SKM-1 (cell line): ENCODE results near the gene PRSS36.
"Not testable (repeated sequence)": the region's sequence is repeated elsewhere in the genome, so short reads cannot be mapped to it uniquely, and the experiment has no call there.

Source experiments
- DNase-seq: peaks from one replicate; lab custom pipeline; 2025; ENCODE audit not compliant: unreplicated experiment; lab: John Stamatoyannopoulos, UW

The PRSS36 gene

DNA sequence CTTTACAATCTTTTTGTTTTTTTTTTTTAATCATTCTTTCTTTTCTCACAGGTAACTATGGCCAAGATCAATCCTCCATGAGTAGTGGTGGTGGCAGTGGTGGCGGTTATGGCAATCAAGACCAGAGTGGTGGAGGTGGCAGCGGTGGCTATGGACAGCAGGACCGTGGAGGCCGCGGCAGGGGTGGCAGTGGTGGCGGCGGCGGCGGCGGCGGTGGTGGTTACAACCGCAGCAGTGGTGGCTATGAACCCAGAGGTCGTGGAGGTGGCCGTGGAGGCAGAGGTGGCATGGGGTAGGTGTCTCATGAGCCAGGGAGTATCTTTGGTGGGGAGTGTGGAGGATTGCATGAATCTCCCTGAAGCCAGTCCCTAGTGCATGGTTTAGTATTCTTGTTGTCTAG is 35.0 kb upstream of the PRSS36 start:
- DNase-seq, result no peak

GRCh38 chr16:31183432-31184428 is 33.9 kb upstream of the PRSS36 start:
- no peak for DNase-seq

DNA sequence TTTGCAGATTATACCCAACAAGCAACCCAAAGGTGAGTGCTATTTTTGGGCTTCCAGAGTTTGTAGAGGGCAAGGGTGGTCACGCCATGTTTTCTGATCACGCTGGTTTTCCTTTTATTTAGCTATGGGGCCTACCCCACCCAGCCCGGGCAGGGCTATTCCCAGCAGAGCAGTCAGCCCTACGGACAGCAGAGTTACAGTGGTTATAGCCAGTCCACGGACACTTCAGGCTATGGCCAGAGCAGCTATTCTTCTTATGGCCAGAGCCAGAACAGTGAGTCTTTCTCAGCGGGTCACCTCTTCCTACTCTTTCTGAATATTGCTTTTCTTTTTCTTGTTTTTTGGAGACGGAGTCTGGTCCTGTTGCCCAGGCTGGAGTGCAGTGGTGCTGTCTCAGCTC is 32.5 kb upstream of the PRSS36 start:
- no peak for DNase-seq

- DNase-seq, result no peak
These were observed 31.4 kb upstream of the PRSS36 start for GRCh38 chr16:31181102-31181830.

- peak; percentile 85 for DNase-seq
These were observed 30.0 kb upstream of the PRSS36 start, which contains the start of gene FUS for GRCh38 chr16:31179747-31180459. Gene FUS (plus strand): TSS chr16:31180139. CDS start chr16:31180215, 76 bp downstream.

GRCh38 chr16:31179219-31179746 is 29.4 kb upstream of the PRSS36 start:
- no peak for DNase-seq

GRCh38 chr16:31177136-31177535 is 27.3 kb upstream of the PRSS36 start:
- DNase-seq, result peak; percentile 32

DNA sequence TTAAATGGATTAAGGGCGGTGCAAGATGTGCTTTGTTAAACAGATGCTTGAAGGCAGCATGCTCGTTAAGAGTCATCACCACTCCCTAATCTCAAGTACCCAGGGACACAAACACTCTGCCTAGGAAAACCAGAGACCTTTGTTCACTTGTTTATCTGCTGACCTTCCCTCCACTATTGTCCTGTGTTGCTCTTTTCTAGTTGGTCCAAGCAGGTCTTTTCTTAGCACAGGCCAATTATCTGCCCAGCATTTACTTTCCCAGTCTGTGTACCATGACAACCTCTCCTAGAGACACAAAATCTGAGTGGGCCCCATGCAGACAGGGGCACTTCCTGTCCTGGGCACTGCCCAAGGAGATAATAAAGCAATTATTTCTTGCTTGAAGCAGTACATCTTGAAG is 20.2 kb upstream of the PRSS36 start:
- not testable (repeated sequence) for DNase-seq

- DNase-seq, result no peak
These were observed 19.0 kb upstream of the PRSS36 start for GRCh38 chr16:31168848-31169247.

DNA sequence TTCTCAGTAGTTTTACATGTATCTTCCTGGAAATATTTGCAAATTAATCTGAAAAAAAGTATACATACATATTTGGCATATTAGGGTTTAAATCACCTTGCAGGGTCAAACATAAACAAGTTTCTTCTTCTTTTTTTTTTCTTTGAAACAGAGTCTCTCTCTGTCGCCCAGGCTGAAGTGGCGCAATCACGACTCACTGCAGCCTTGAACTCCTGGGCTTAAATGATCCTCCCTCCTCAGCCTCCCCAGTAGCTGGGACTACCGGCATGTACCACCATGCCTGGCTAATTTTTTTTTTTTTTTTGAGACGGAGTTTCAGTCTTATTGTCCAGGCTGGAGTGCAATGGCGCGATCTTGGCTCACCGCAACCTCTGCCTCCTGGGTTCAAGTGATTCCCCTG is 17.4 kb upstream of the PRSS36 start:
- DNase-seq, result no peak

- peak; percentile 61 for DNase-seq
These were observed 7.3 kb upstream of the PRSS36 start for GRCh38 chr16:31157136-31157535.

DNA sequence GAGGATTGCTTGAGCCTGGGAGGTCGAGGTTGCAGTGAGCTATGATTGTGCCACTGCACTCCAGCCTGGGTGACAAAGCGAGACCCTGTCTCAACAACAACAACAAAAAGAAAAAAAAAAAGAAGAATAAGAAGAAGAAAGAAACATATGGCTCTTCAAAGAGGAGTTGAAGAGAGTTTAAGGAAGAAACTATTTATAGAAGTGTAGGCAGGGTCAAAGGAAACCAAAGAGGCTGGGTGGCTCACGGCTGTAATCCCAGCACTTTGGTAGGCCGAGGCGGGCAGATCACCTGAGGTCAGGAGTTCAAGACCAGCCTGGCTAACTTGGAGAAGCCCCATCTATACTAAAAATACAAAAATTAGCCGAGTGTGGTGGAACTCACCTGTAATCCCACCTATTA is 1.1 kb upstream of the PRSS36 start:
- DNase-seq, result peak; percentile 34

- no peak for DNase-seq
These were observed 534 bp downstream of the PRSS36 start for GRCh38 chr16:31149332-31149731.

GRCh38 chr16:31148896-31149295 is 970 bp downstream of the PRSS36 start:
- DNase-seq, result no peak

- DNase-seq, result no peak
These were observed 1.6 kb downstream of the PRSS36 start for GRCh38 chr16:31148281-31148728.

- no peak for DNase-seq
These were observed 2.3 kb downstream of the PRSS36 start for GRCh38 chr16:31147574-31147973.

- DNase-seq, result no peak
These were observed 4.4 kb downstream of the PRSS36 start for GRCh38 chr16:31145398-31145990.

- not testable (repeated sequence) for DNase-seq
These were observed 5.4 kb downstream of the PRSS36 start for GRCh38 chr16:31144418-31144817.

- no peak for DNase-seq
These were observed 6.1 kb downstream of the PRSS36 start for GRCh38 chr16:31143694-31144148.

DNA sequence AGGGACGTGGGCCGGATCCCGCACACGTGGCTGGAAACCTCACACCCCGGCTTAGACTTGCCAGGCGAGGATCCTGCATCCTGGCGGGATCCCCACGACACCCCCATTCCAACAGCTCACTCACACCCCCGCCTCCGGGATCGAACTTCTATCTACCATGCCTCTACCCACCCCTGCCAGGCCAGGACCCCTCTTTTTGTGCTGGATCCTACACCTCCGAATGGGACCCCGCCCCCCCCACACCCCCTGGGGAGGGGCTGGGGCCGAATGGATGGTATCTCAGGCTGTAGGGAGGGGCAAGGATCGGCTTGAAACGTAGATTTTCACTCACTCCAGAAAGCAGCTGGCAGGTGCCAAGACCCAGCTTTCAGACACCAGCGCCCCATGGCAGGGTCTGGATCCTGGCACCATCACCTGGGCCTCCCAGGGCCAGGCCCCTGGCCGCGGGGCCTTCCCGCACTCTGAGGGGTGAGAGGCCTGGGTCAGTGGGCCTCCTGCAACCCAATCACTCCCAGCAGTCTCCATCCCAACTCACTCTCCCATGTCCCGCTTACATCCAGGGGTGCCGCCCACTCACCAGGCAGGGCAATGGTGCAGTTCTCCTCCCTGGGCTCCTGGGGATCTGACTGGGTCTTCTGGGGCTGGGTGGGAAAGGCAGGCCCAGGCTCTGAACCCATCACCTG is 6.7 kb downstream of the PRSS36 start:
- DNase-seq, result no peak
